H1 (cell line): ENCODE measurements around the gene FRA10AC1. TPM values are rescaled to one million over a fixed set of nuclear protein-coding genes. Genes with fewer than 3 reads are reported as not detected.

ENCODE experiments used
- CTCF ChIA-PET: fragments of 300-600 bp; sonication (Branson Sonifier 250); formaldehyde crosslinking; loops from one replicate; lab custom pipeline; 2021; ENCODE audit not compliant: partially characterized antibody; lab: Charles Lee
- POLR2A ChIA-PET: fragments of 300-600 bp; sonication (Branson Sonifier 250); formaldehyde crosslinking; loops from one replicate; lab custom pipeline; 2021; ENCODE audit warnings: inconsistent platforms; ENCODE audit not compliant: partially characterized antibody; lab: Charles Lee
- DNase-seq, 2 experiments: peaks; one replicate each; pipeline versions ENCODE4 v3.0.0 to v3.0.0-alpha.2; 2010 to 2022; ENCODE audit warnings: low spot score in 2 of 2, low read depth in 1 of 2, mixed read lengths in 1 of 2
- FAIRE-seq: peaks from 2 replicates; lab custom pipeline; 2011; peaks lifted over from hg19 to GRCh38; lab: Jason Lieb, UNC
- H2AFZ ChIP-seq: 2 replicates; pipeline ENCODE4 v1.8.1; 2012; ENCODE audit warnings: low read length, inconsistent platforms
- H2AK5ac ChIP-seq: 2 replicates; pipeline ENCODE4 v1.6.1; 2013; ENCODE audit warnings: low read depth, low read length
- H2BK120ac ChIP-seq: replicated peaks from 2 replicates; pipeline ENCODE3; 2013; ENCODE audit warnings: low read depth, low read length, inconsistent platforms
- H2BK12ac ChIP-seq: 2 replicates; pipeline ENCODE4 v1.6.1; 2013; ENCODE audit warnings: low read depth, low read length
- H2BK15ac ChIP-seq: 2 replicates; pipeline ENCODE4 v1.6.1; 2013; ENCODE audit warnings: low read length
- H2BK20ac ChIP-seq: 2 replicates; pipeline ENCODE4 v1.6.1; 2013; ENCODE audit warnings: low read length
- H2BK5ac ChIP-seq: 2 replicates; pipeline ENCODE4 v1.6.1; 2013; ENCODE audit warnings: low read depth, low read length
- H3K14ac ChIP-seq: 2 replicates; pipeline ENCODE4 v1.6.1; 2013; ENCODE audit warnings: inconsistent platforms; ENCODE audit not compliant: insufficient read length
- H3K18ac ChIP-seq: 2 replicates; pipeline ENCODE4 v1.6.1; 2013; ENCODE audit warnings: low read length; ENCODE audit errors: extremely low read depth
- H3K23ac ChIP-seq: 2 replicates; pipeline ENCODE4 v1.6.1; 2013; ENCODE audit warnings: inconsistent platforms; ENCODE audit not compliant: insufficient read length
- H3K23me2 ChIP-seq: 2 replicates; pipeline ENCODE4 v1.6.1; 2013; ENCODE audit warnings: low read depth, low read length
- H3K27ac ChIP-seq: 2 replicates; pipeline ENCODE4 v1.6.1; 2011; ENCODE audit warnings: low read depth, low read length, inconsistent platforms
- H3K27me3 ChIP-seq, 4 experiments: replicated peaks in 1 of 4; 1 replicate in 1 of 4; 2 replicates in 3 of 4; pipeline versions ENCODE4 v1.6.1 to v1.8.1; 2011 to 2013; ENCODE audit warnings: low read length in 3 of 4, mild to moderate bottlenecking in 3 of 4, inconsistent platforms in 2 of 4, mixed read lengths in 2 of 4, moderate library complexity in 1 of 4; ENCODE audit not compliant: control insufficient read depth in 3 of 4, insufficient read depth in 3 of 4; ENCODE audit errors: extremely low read depth in 1 of 4
- H3K36me3 ChIP-seq, 4 experiments: 2 replicates each; pipeline versions ENCODE4 v1.6.1 to v1.8.1; 2011 to 2013; ENCODE audit warnings: mild to moderate bottlenecking in 4 of 4, low read length in 3 of 4, moderate library complexity in 2 of 4, control low read depth in 1 of 4, inconsistent platforms in 1 of 4; ENCODE audit not compliant: insufficient read depth in 4 of 4, control insufficient read depth in 2 of 4
- H3K4ac ChIP-seq: replicated peaks from 2 replicates; pipeline ENCODE3; 2013; ENCODE audit warnings: low read length, low read depth, mixed read lengths, inconsistent platforms; ENCODE audit not compliant: insufficient read length
- H3K4me1 ChIP-seq, 4 experiments: replicated peaks in 1 of 4; 1 replicate in 1 of 4; 2 replicates in 3 of 4; pipeline versions ENCODE4 v1.6.1 to v1.8.1; 2011 to 2013; ENCODE audit warnings: low read length in 3 of 4, inconsistent platforms in 2 of 4, mixed read lengths in 1 of 4; ENCODE audit not compliant: insufficient read depth in 4 of 4, control insufficient read depth in 3 of 4
- H3K4me2 ChIP-seq, 2 experiments: 2 replicates each; pipeline versions ENCODE4 v1.6.1 to v1.8.1; 2011 to 2013; ENCODE audit warnings: low read depth in 2 of 2, low read length in 2 of 2, control low read depth in 1 of 2, inconsistent platforms in 1 of 2, mild to moderate bottlenecking in 1 of 2; ENCODE audit not compliant: insufficient read depth in 1 of 2
- H3K4me3 ChIP-seq, 4 experiments: fragments of 200-600, 300-600 bp in 1 of 4; sonication (generic), shearing (Covaris generic), sonication (Bioruptor Twin) in 1 of 4; 2 replicates each; pipeline versions ENCODE4 v1.5.1 to v1.8.1; 2011 to 2016; ENCODE audit warnings: low read length in 4 of 4, low read depth in 3 of 4, control low read depth in 2 of 4, inconsistent platforms in 2 of 4, mild to moderate bottlenecking in 2 of 4, mixed read lengths in 1 of 4, moderate library complexity in 1 of 4; ENCODE audit not compliant: insufficient read depth in 2 of 4; ENCODE audit errors: extremely low read depth in 1 of 4
- H3K56ac ChIP-seq: replicated peaks from 2 replicates; pipeline ENCODE3; 2013; ENCODE audit warnings: low read depth, mild to moderate bottlenecking, mixed read lengths, low read length, inconsistent platforms; ENCODE audit not compliant: insufficient read length
- H3K79me1 ChIP-seq: 2 replicates; pipeline ENCODE4 v1.6.1; 2013; ENCODE audit warnings: low read depth, low read length, control low read depth
- H3K79me2 ChIP-seq, 2 experiments: 2 replicates each; pipeline versions ENCODE4 v1.6.1 to v1.8.1; 2012 to 2013; ENCODE audit warnings: low read length in 2 of 2, mild to moderate bottlenecking in 2 of 2, inconsistent platforms in 1 of 2; ENCODE audit not compliant: insufficient read depth in 2 of 2, control insufficient read depth in 1 of 2
- H3K9ac ChIP-seq, 4 experiments: replicated peaks in 1 of 4; 1 replicate in 1 of 4; 2 replicates in 3 of 4; pipeline versions ENCODE4 v1.6.1 to v1.8.1; 2011 to 2013; ENCODE audit warnings: low read depth in 3 of 4, low read length in 3 of 4, control low read depth in 2 of 4, mild to moderate bottlenecking in 2 of 4, moderate library complexity in 2 of 4, inconsistent platforms in 1 of 4; ENCODE audit errors: extremely low read depth in 1 of 4
- H3K9me3 ChIP-seq, 2 experiments: 2 replicates each; pipeline versions ENCODE4 v1.6.1 to v1.8.1; 2012 to 2013; ENCODE audit warnings: mild to moderate bottlenecking in 2 of 2, moderate library complexity in 2 of 2, control low read depth in 1 of 2, inconsistent platforms in 1 of 2, low read depth in 1 of 2, low read length in 1 of 2, mixed read lengths in 1 of 2; ENCODE audit not compliant: insufficient read depth in 2 of 2
- H4K20me1 ChIP-seq, 2 experiments: replicated peaks in 1 of 2; 2 replicates each; pipeline versions ENCODE3 to v1.8.1; 2011 to 2013; ENCODE audit warnings: inconsistent platforms in 2 of 2, low read length in 2 of 2, mild to moderate bottlenecking in 1 of 2; ENCODE audit not compliant: insufficient read depth in 2 of 2, control insufficient read depth in 1 of 2
- H4K5ac ChIP-seq: 2 replicates; pipeline ENCODE4 v1.6.1; 2013; ENCODE audit warnings: low read length, low read depth, mixed read lengths, inconsistent platforms; ENCODE audit not compliant: insufficient read length
- H4K8ac ChIP-seq: 2 replicates; pipeline ENCODE4 v1.8.0; 2013; ENCODE audit warnings: mild to moderate bottlenecking, moderate library complexity, low read length, inconsistent platforms; ENCODE audit not compliant: insufficient read depth; ENCODE audit errors: extremely low read depth
- H4K91ac ChIP-seq: replicated peaks from 2 replicates; pipeline ENCODE3; 2013; ENCODE audit warnings: low read length, mixed read lengths, inconsistent platforms; ENCODE audit not compliant: insufficient read length
- ASH2L ChIP-seq: fragments of 200-600, 300-600 bp; sonication (generic); IDR thresholded peaks from one replicate; pipeline ENCODE4 v1.7.1; 2017; ENCODE audit warnings: low read length
- ATF2 ChIP-seq: IDR thresholded peaks from 2 replicates; pipeline ENCODE4 v1.6.1; 2012; ENCODE audit warnings: low read length, inconsistent platforms
- BCL11A ChIP-seq, 2 experiments: IDR thresholded peaks; one replicate each; pipeline ENCODE4 v1.6.1; 2011; ENCODE audit warnings: low read depth in 2 of 2, low read length in 2 of 2, mild to moderate bottlenecking in 2 of 2
- KDM4A ChIP-seq: IDR thresholded peaks from one replicate; pipeline ENCODE4 v1.7.1; 2012; ENCODE audit warnings: low read depth, mild to moderate bottlenecking, moderate library complexity, low read length, inconsistent platforms; ENCODE audit not compliant: severe bottlenecking
- MAFK ChIP-seq: IDR thresholded peaks from 2 replicates; pipeline ENCODE4 v1.6.1; 2012; ENCODE audit warnings: low read depth, mild to moderate bottlenecking, improper control_type of control experiment, low read length
- SP4 ChIP-seq: IDR thresholded peaks from 2 replicates; pipeline ENCODE4 v1.6.1; 2012; ENCODE audit warnings: low read length, inconsistent platforms
- SUZ12 ChIP-seq: fragments of 200-600 bp; sonication (generic); IDR thresholded peaks from 2 replicates; pipeline ENCODE4 v1.6.1; 2012; ENCODE audit warnings: mild to moderate bottlenecking, inconsistent platforms, low read length, moderate library complexity, mixed read lengths
- WGBS, 2 experiments: shearing (Covaris generic) in 1 of 2; methylation state at CpG; one replicate each; pipeline versions ENCODE4 v1.1.6 to v1.1.7; 2013 to 2015; ENCODE audit warnings: low lambda C conversion rate in 2 of 2, mixed read lengths in 2 of 2, inconsistent platforms in 1 of 2, low coverage in 1 of 2, missing lambda C conversion rate in 1 of 2; ENCODE audit not compliant: insufficient replicate concordance in 2 of 2, insufficient coverage in 1 of 2, insufficient read length in 1 of 2; ENCODE audit errors: extremely low coverage in 1 of 2, missing lambda C conversion rate in 1 of 2; 5-methylcytosine and 5-hydroxymethylcytosine counted together
- polyA plus RNA-seq, 7 experiments: library from polyadenylated mRNA; depleted of rRNA in 3 of 7; stranded (reverse) in 5 of 7; unstranded in 2 of 7; fragments of >200 nt in 5 of 7; fragments of 200-250 nt in 2 of 7; gene quantifications; 1 replicate in 5 of 7; 2 replicates in 1 of 7; 4 replicates in 1 of 7; pipeline versions ENCODE4 v1.2.1 to v1.2.3, GENCODE V29; 2011 to 2013; ENCODE audit warnings: missing spikeins in 2 of 7, mixed read lengths in 2 of 7
- total RNA-seq: library from RNA; stranded (reverse); fragmentation: NEBNext Ultra II Directional; extraction: Animal tissue kit (Norgen Biotek cat#: 25700); gene quantifications from 2 replicates; pipeline ENCODE4 v1.2.1, GENCODE V29; 2021

Gene FRA10AC1
- total and polyA plus RNA-seq, 2 of the 8 experiments (the other 6 are each of a cell fraction or from before 2014, with no cell fraction given) = 4.4 to 13.5 TPM

GRCh38 chr10:93672022-93672678, 30.2 kb downstream of the FRA10AC1 start:
- no peak overlapping the region for H3K4me2 ChIP-seq
- CTCF ChIA-PET = no interaction called here
- FAIRE-seq = no peak
- whole genome bisulfite sequencing, 2 experiments = 90% methylated on average over 2 of the region's 2 CpGs; no CpG with 5 or more reads in 1 of the 2 experiments
- H2BK15ac ChIP-seq = no peak overlapping the region
- H3K79me1 ChIP-seq = no peaks in the 10 kb centered on the region
- H3K18ac ChIP-seq = no peak overlapping the region
- no peak overlapping the region for H2BK12ac ChIP-seq
- no peak overlapping the region for H3K56ac ChIP-seq
- no peak overlapping the region for H2AFZ ChIP-seq
- no peak overlapping the region for H4K91ac ChIP-seq
- no peaks in the 10 kb centered on the region for H3K79me2 ChIP-seq
- H3K27ac ChIP-seq = no peak overlapping the region
- no peaks in the 10 kb centered on the region for H3K23me2 ChIP-seq
- peaks cover 0 to 58% (median 12%) of the 10 kb centered on the region in 4 experiments; a peak in 5 of 8 replicates for H3K36me3 ChIP-seq
- no peak overlapping the region for H2BK5ac ChIP-seq
- H3K14ac ChIP-seq = no peak overlapping the region
- H3K23ac ChIP-seq = no peak overlapping the region
- DNase-seq = no peak
- no peak overlapping the region for H2BK20ac ChIP-seq
- H3K4ac ChIP-seq = no peak overlapping the region
- H3K4me3 ChIP-seq = no peak overlapping the region
- H4K5ac ChIP-seq = no peak overlapping the region
- no peak overlapping the region for H3K9ac ChIP-seq
- H2BK120ac ChIP-seq = no peak overlapping the region
- H4K8ac ChIP-seq = no peak overlapping the region
- no peak for TF ChIP-seq KDM4A
- TF ChIP-seq SP4 = no peak
- TF ChIP-seq ASH2L = no peak
- TF ChIP-seq SUZ12 = no peak
- no peak for TF ChIP-seq ATF2
- TF ChIP-seq BCL11A (IDR thresholded peaks at IDR 0.05; ENCODE audit: low read depth in 2 of 2, low read length in 2 of 2) = no peak
- TF ChIP-seq MAFK = no peak
- H2AK5ac ChIP-seq = no peak overlapping the region
- POLR2A ChIA-PET = no interaction called here
- no peaks in the 10 kb centered on the region for H3K9me3 ChIP-seq
- no peaks in the 10 kb centered on the region for H3K27me3 ChIP-seq
- peaks cover 0 to 2% of the 10 kb centered on the region in 2 experiments for H4K20me1 ChIP-seq
- no peaks in the 10 kb centered on the region for H3K4me1 ChIP-seq
